ENCODE data around the gene PLEKHG7. TPM values are rescaled to one million over a fixed set of nuclear protein-coding genes. Genes with fewer than 3 reads are reported as not detected.
"Not testable (repeated sequence)": the region's sequence is repeated elsewhere in the genome, so short reads cannot be mapped to it uniquely, and the experiment has no call there.

The PLEKHG7 gene
- total RNA-seq, 1 experiment from 2014 or later = not detected

- no peaks in the 10 kb centered on the region for H3K27me3 ChIP-seq
- H3K36me3 ChIP-seq = no peaks in the 10 kb centered on the region; the same call in 1 of the 2 replicates
- H3K4me3 ChIP-seq = no peak overlapping the region
- H3K9me3 ChIP-seq = no peaks in the 10 kb centered on the region
- no peak for DNase-seq
These were observed 62.0 kb downstream of the PLEKHG7 start for GRCh38 chr12:92764831-92765230.

GRCh38 chr12:92765871-92766270 lies 63.1 kb downstream of the PLEKHG7 start:
- H3K36me3 ChIP-seq = no peaks in the 10 kb centered on the region; the same call in 1 of the 2 replicates
- H3K9me3 ChIP-seq = no peaks in the 10 kb centered on the region
- no peaks in the 10 kb centered on the region for H3K27me3 ChIP-seq
- DNase-seq = no peak
- H3K4me3 ChIP-seq = no peak overlapping the region

- H3K9me3 ChIP-seq = no peaks in the 10 kb centered on the region
- no peak overlapping the region for H3K4me3 ChIP-seq
- DNase-seq = no peak
- no peaks in the 10 kb centered on the region for H3K27me3 ChIP-seq
- H3K36me3 ChIP-seq = no peaks in the 10 kb centered on the region; the same call in 1 of the 2 replicates
These were observed 66.5 kb downstream of the PLEKHG7 start for GRCh38 chr12:92769124-92769901.

DNA sequence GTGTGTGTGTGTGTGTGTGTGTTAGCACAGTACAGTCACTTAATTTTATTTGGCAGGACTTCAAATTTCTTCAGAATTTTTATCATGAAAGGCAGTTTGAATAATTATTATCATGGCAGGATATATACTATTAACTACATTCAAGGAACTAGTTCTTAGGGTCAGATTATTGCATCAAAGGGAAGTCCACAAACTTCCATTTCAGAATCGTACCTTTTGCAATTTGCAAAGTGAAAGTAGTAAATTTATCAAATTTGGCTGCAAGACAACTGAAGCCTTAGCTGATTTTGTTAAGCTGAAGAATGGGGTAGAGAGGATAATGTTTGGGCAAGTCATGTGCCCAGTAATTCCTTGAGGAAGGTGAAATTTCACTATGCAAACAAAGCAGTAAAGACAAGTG lies 68.2 kb downstream of the PLEKHG7 start:
- peaks cover under 1% of the 10 kb centered on the region for H3K36me3 ChIP-seq
- H3K27me3 ChIP-seq = no peaks in the 10 kb centered on the region
- H3K9me3 ChIP-seq = no peaks in the 10 kb centered on the region
- DNase-seq = no peak
- H3K4me3 ChIP-seq = no peak overlapping the region

GRCh38 chr12:92775416-92775815 lies 72.6 kb downstream of the PLEKHG7 start:
- Histone ChIP-seq H3K4me3 (no peak overlapping the region), H3K9me3 (no peaks in the 10 kb centered on the region), H3K36me3 (peaks cover 39% of the 10 kb centered on the region), H3K27me3 (no peaks in the 10 kb centered on the region)
- no peak for DNase-seq

GRCh38 chr12:92778525-92778924 lies 75.7 kb downstream of the PLEKHG7 start:
- no peak overlapping the region for H3K4me3 ChIP-seq
- H3K36me3 ChIP-seq = peaks cover 53% of the 10 kb centered on the region
- H3K27me3 ChIP-seq = no peaks in the 10 kb centered on the region
- H3K9me3 ChIP-seq = no peaks in the 10 kb centered on the region
- no peak for DNase-seq

DNA sequence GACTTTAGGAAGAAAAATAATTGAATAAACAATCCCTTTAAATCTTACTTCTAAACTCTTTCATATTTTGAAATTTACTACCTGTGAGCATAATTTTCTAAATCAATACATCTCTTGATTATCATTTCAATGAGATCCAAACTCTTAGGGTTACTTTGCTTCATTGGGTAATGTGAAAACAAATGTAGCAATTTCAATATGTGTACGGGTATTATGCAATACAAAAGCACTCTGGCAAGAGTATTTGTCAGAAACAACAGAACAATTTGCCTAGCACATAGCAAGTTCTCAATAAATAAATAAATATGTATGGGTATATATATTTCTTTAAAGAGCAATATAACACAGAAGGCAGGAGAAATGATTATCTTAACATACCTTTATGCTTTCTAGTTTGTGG lies 77.1 kb downstream of the PLEKHG7 start:
- DNase-seq = no peak

DNA sequence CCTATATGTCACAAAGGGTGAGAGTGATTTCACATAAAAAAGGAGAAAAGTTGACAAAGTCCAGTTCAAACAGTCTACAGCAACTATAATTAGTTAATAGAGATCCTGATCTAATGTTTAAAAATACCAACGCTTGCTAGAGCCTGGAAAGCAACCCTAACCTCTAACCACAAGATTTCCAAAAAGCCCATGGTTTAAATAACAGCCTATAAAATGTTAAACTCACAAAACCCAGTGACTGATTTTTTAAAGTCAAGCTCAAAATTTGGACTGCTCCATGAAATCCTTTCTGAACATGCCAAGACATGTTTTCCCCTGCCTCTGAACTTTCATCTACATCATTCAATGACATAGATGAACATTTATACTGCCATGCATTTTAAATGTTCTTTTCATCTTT lies 81.6 kb downstream of the PLEKHG7 start:
- Histone ChIP-seq H3K9me3 (no peaks in the 10 kb centered on the region), H3K4me3 (no peak overlapping the region), H3K36me3 (peaks cover 30% of the 10 kb centered on the region), H3K27me3 (no peaks in the 10 kb centered on the region)
- no peak for DNase-seq

More for the DNA sequence above, 77.1 kb downstream of the PLEKHG7 start:
- no peaks in the 10 kb centered on the region for H3K9me3 ChIP-seq
- H3K36me3 ChIP-seq = peaks cover 53% of the 10 kb centered on the region
- H3K27me3 ChIP-seq = no peaks in the 10 kb centered on the region
- H3K4me3 ChIP-seq = no peak overlapping the region

GRCh38 chr12:92784797-92785562 lies 82.2 kb downstream of the PLEKHG7 start:
- Histone ChIP-seq H3K9me3 (no peaks in the 10 kb centered on the region), H3K36me3 (peaks cover 27% of the 10 kb centered on the region), H3K27me3 (no peaks in the 10 kb centered on the region), H3K4me3 (no peak overlapping the region)
- DNase-seq = no peak

DNA sequence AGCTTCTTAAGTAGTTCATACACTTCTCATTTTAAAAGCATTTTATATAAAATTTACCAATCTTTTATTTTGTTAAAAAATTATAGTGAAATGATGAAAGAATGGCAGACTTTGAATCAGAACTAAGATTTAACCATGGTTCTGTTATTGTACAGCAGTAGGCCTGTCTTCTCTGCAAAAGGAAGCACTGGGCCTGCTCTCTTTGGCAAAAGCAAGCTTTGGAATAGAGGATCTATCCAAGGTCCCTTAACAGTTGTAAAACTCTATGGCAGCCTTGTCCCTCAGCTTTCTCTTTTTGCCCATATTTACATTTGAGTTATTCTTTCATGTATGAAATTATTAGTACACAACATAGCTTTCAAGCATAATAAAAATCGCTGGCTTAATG lies 82.8 kb downstream of the PLEKHG7 start:
- no peak for DNase-seq
- Histone ChIP-seq H3K27me3 (no peaks in the 10 kb centered on the region), H3K36me3 (peaks cover 27% of the 10 kb centered on the region), H3K9me3 (no peaks in the 10 kb centered on the region), H3K4me3 (no peak overlapping the region)

GRCh38 chr12:92786045-92786444 lies 83.3 kb downstream of the PLEKHG7 start:
- Histone ChIP-seq H3K36me3 (peaks cover 31% of the 10 kb centered on the region), H3K9me3 (no peaks in the 10 kb centered on the region; the same call in none of the 2 replicates), H3K27me3 (no peaks in the 10 kb centered on the region), H3K4me3 (no peak overlapping the region)
- DNase-seq = no peak

GRCh38 chr12:92794356-92794755 lies 91.6 kb downstream of the PLEKHG7 start:
- not testable (repeated sequence) for H3K9me3 ChIP-seq, H3K27me3 ChIP-seq, DNase-seq, H3K4me3 ChIP-seq
- peaks cover 36% of the 10 kb centered on the region for H3K36me3 ChIP-seq

- Histone ChIP-seq H3K36me3 (peaks cover 36% of the 10 kb centered on the region), H3K4me3 (no peak overlapping the region), H3K27me3 (no peaks in the 10 kb centered on the region), H3K9me3 (peaks cover 5% of the 10 kb centered on the region)
- no peak for DNase-seq
These were observed 92.0 kb downstream of the PLEKHG7 start for GRCh38 chr12:92794814-92795213.

GRCh38 chr12:92796650-92797049 lies 93.9 kb downstream of the PLEKHG7 start:
- Histone ChIP-seq H3K4me3 (no peak overlapping the region), H3K27me3 (no peaks in the 10 kb centered on the region), H3K36me3 (peaks cover 29% of the 10 kb centered on the region), H3K9me3 (peaks cover 5% of the 10 kb centered on the region)
- no peak for DNase-seq

DNA sequence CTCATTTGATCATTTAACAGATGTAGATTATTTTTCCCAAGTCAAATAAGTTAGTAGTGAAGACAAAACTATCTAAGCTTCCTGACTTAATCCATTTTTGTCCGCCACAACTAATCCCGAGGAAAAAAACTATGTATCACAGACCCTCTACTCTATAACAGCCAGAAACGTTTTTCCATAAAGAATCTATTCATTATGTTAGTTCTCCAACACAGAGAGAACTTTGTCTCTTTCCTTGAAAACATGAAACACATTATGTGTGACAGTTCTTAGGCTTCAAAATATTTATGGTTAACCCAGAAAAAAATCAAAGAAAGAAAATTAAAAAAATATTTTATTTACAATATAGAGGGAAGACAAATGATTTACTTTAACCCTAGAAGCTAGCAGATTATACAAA lies 100.1 kb downstream of the PLEKHG7 start:
- no peaks in the 10 kb centered on the region for H3K27me3 ChIP-seq
- no peaks in the 10 kb centered on the region for H3K9me3 ChIP-seq
- DNase-seq = no peak
- no peak overlapping the region for H3K4me3 ChIP-seq
- H3K36me3 ChIP-seq = peaks cover 34% of the 10 kb centered on the region

DNA sequence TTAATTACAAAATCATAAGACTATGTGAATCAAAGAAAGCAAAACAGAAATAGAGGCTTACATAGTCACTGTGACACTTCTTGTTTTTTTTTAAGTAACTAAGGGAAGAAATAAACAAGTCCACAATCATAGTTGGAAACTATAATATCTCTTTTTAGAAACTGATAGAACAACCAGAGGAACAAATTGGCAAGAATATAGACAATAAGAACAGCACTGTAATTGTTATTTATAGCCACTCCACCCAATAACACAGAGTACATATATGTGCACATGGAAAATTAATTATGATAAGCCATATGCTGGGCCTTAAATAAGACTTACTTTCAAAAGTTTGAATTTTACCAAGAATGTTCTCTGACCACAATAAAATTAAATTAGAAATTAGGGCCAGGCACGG lies 101.1 kb downstream of the PLEKHG7 start:
- DNase-seq = no peak
- peaks cover 39% of the 10 kb centered on the region for H3K36me3 ChIP-seq
- no peaks in the 10 kb centered on the region for H3K9me3 ChIP-seq
- no peak overlapping the region for H3K4me3 ChIP-seq
- H3K27me3 ChIP-seq = no peaks in the 10 kb centered on the region

DNA sequence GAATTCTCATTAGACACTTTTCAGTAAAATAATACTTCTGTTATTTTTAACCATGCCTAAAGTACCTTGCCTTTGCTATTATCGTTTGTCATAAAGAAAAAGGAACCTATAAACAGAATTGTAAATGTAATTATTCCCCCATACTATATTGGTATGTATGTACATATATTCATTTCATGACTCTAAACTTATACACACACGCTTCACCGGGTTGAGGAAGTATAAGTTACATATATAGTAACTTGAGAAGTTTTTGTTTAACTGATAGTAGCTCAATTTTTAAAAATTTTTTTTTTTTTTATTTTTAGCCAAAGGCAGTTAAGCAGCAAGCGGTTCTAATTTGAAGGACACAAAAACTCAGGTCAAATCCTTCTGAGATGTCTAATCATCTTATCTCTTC lies 107.6 kb downstream of the PLEKHG7 start:
- Histone ChIP-seq H3K9me3 (no peaks in the 10 kb centered on the region), H3K27me3 (no peaks in the 10 kb centered on the region), H3K36me3 (peaks cover 43% of the 10 kb centered on the region), H3K4me3 (no peak overlapping the region)
- no peak for DNase-seq

GRCh38 chr12:92814584-92814983 lies 111.8 kb downstream of the PLEKHG7 start:
- Histone ChIP-seq H3K27me3 (no peaks in the 10 kb centered on the region), H3K9me3 (no peaks in the 10 kb centered on the region), H3K4me3 (no peak overlapping the region), H3K36me3 (peaks cover 41% of the 10 kb centered on the region)
- no peak for DNase-seq

Measured in MG63 (cell line).